Liver (tissue), 9 donors: ENCODE data around the gene CD180. TPM values are rescaled to one million over a fixed set of nuclear protein-coding genes. Genes with fewer than 3 reads are reported as not detected.

Experiments used
- DNase-seq: peaks from one replicate; pipeline ENCODE4 v3.0.0-alpha.2; 2017; ENCODE audit warnings: low spot score
- H3K27ac ChIP-seq, 2 donors: one replicate each; pipeline ENCODE4 v1.7.0; 2013; ENCODE audit warnings: inconsistent platforms in 2 of 2, low read length in 2 of 2, control low read depth in 1 of 2, low read depth in 1 of 2, mild to moderate bottlenecking in 1 of 2
- H3K27me3 ChIP-seq, 4 donors: one replicate each; pipeline versions ENCODE4 v1.6.1 to v1.7.0; 2013; ENCODE audit warnings: low read length in 3 of 4, inconsistent platforms in 1 of 4, mild to moderate bottlenecking in 1 of 4, moderate library complexity in 1 of 4; ENCODE audit not compliant: control insufficient read depth in 4 of 4, insufficient read depth in 4 of 4
- H3K36me3 ChIP-seq, 4 donors: one replicate each; pipeline versions ENCODE4 v1.6.1 to v1.7.0; 2013; ENCODE audit warnings: low read length in 3 of 4, mild to moderate bottlenecking in 3 of 4, low read depth in 1 of 4, moderate library complexity in 1 of 4; ENCODE audit not compliant: control insufficient read depth in 4 of 4, insufficient read depth in 3 of 4
- H3K4me1 ChIP-seq, 4 donors: one replicate each; pipeline versions ENCODE4 v1.6.1 to v1.7.0; 2013; ENCODE audit warnings: low read length in 3 of 4, mild to moderate bottlenecking in 3 of 4, moderate library complexity in 1 of 4; ENCODE audit not compliant: control insufficient read depth in 4 of 4, insufficient read depth in 4 of 4
- H3K4me3 ChIP-seq, 3 donors: one replicate each; pipeline versions ENCODE4 v1.6.1 to v1.7.0; 2013; ENCODE audit warnings: low read length in 3 of 3, control low read depth in 1 of 3, low read depth in 1 of 3, mild to moderate bottlenecking in 1 of 3
- H3K9ac ChIP-seq, 2 donors: one replicate each; pipeline ENCODE4 v1.7.0; 2013; ENCODE audit warnings: low read length in 2 of 2, mild to moderate bottlenecking in 2 of 2, moderate library complexity in 2 of 2, control low read depth in 1 of 2, low read depth in 1 of 2
- H3K9me3 ChIP-seq, 4 donors: one replicate each; pipeline versions ENCODE4 v1.6.1 to v1.7.0; 2013; ENCODE audit warnings: low read length in 3 of 4; ENCODE audit not compliant: control insufficient read depth in 4 of 4
- ATF3 ChIP-seq: IDR thresholded peaks from 2 replicates; pipeline ENCODE4 v1.6.1; 2016; ENCODE audit warnings: antibody characterized with exemption
- CTCF ChIP-seq: fragments of 150-350 bp; IDR thresholded peaks from 2 replicates; pipeline ENCODE4 v1.5.1; 2017; ENCODE audit warnings: improper control_type of control experiment, low read depth, low read length; ENCODE audit not compliant: missing input control
- EGR1 ChIP-seq, 2 donors: IDR thresholded peaks; 2 replicates each; pipeline ENCODE4 v1.6.1; 2016 to 2018; ENCODE audit warnings: antibody characterized with exemption in 2 of 2, low read depth in 2 of 2
- FOXA1 ChIP-seq: IDR thresholded peaks from 2 replicates; pipeline ENCODE4 v1.6.1; 2016; ENCODE audit warnings: antibody characterized with exemption
- FOXA2 ChIP-seq: IDR thresholded peaks from 2 replicates; pipeline ENCODE4 v1.6.1; 2016; ENCODE audit warnings: antibody characterized with exemption
- GABPA ChIP-seq, 2 donors: IDR thresholded peaks in 1 of 2; conservative IDR thresholded peaks in 1 of 2; 2 replicates each; pipeline ENCODE4 v1.6.1; 2016; ENCODE audit warnings: antibody characterized with exemption in 2 of 2, mild to moderate bottlenecking in 1 of 2, moderate library complexity in 1 of 2
- HNF4A ChIP-seq, 2 donors: conservative IDR thresholded peaks; 2 replicates each; pipeline ENCODE4 v1.6.1; 2016; ENCODE audit warnings: antibody characterized with exemption in 2 of 2, mild to moderate bottlenecking in 2 of 2
- HNF4G ChIP-seq: IDR thresholded peaks from 2 replicates; pipeline ENCODE4 v1.6.1; 2016; ENCODE audit warnings: antibody characterized with exemption
- JUND ChIP-seq, 2 donors: IDR thresholded peaks; 2 replicates each; pipeline ENCODE4 v1.6.1; 2016; ENCODE audit warnings: antibody characterized with exemption in 2 of 2
- MAX ChIP-seq: IDR thresholded peaks from 2 replicates; pipeline ENCODE4 v1.6.1; 2016; ENCODE audit warnings: antibody characterized with exemption
- NR2F2 ChIP-seq: IDR thresholded peaks from 2 replicates; pipeline ENCODE4 v1.6.1; 2016; ENCODE audit warnings: antibody characterized with exemption
- RAD21 ChIP-seq, 2 donors: IDR thresholded peaks; 2 replicates each; pipeline ENCODE4 v1.6.1; 2016; ENCODE audit warnings: antibody characterized with exemption in 2 of 2, mild to moderate bottlenecking in 2 of 2
- REST ChIP-seq: IDR thresholded peaks from 2 replicates; pipeline ENCODE4 v1.6.1; 2016; ENCODE audit warnings: antibody characterized with exemption, mild to moderate bottlenecking
- RXRA ChIP-seq, 2 donors: IDR thresholded peaks; 2 replicates each; pipeline ENCODE4 v1.6.1; 2017 to 2018; ENCODE audit warnings: antibody characterized with exemption in 2 of 2, mild to moderate bottlenecking in 1 of 2
- SP1 ChIP-seq: IDR thresholded peaks from 2 replicates; pipeline ENCODE4 v1.6.1; 2018; ENCODE audit warnings: antibody characterized with exemption, mild to moderate bottlenecking
- TAF1 ChIP-seq: conservative IDR thresholded peaks from 2 replicates; pipeline ENCODE4 v1.6.1; 2016; ENCODE audit warnings: antibody characterized with exemption, mild to moderate bottlenecking
- YY1 ChIP-seq: IDR thresholded peaks from 2 replicates; pipeline ENCODE4 v1.6.1; 2016; ENCODE audit warnings: antibody characterized with exemption, mild to moderate bottlenecking
- ZBTB33 ChIP-seq: IDR thresholded peaks from 2 replicates; pipeline ENCODE4 v1.6.1; 2016; ENCODE audit warnings: antibody characterized with exemption
- whole genome bisulfite sequencing: extraction: QIAGEN DNeasy Blood & Tissue Kit; methylation state at CpG from one replicate; pipeline ENCODE4 v1.1.7; 2013; 5-methylcytosine and 5-hydroxymethylcytosine counted together
- polyA plus RNA-seq, 2 donors: library from polyadenylated mRNA; stranded (reverse) in 1 of 2; unstranded in 1 of 2; fragments of 200-250 nt in 1 of 2; fragments of >200 nt in 1 of 2; fragmentation: Nextera tagmentation in 1 of 2; extraction: Ambion mirVana in 1 of 2; gene quantifications; one replicate each; pipeline versions ENCODE4 v1.2.1 to v1.2.3, GENCODE V29; 2013 to 2015
- total RNA-seq, 2 donors: library from RNA; depleted of rRNA; stranded (reverse); fragments of >200 nt; gene quantifications; one replicate each; pipeline ENCODE4 v1.2.3, GENCODE V29; 2014
- donor health status: healthy.
- donor health status: healthy.
- donor health status: healthy.
- donor health status: healthy.
- donor health status: healthy.

The CD180 gene
- total and polyA plus RNA-seq, 4 donors: 0.33 to 3.7 (median 0.78) TPM

- no peak for TF ChIP-seq ZBTB33
- no peak for TF ChIP-seq HNF4A (conservative IDR thresholded peaks at IDR 0.05)
These were observed 17.4 kb upstream of the CD180 start (continued) for GRCh38 chr5:67214036-67214435.

- 92% methylated on average over 2 of the region's 2 CpGs for WGBS
- no peak overlapping the region for H3K9ac ChIP-seq
- H3K36me3 ChIP-seq: no peaks in the 10 kb centered on the region
- no peak for TF ChIP-seq TAF1
- TF ChIP-seq YY1: no peak
- no peak for TF ChIP-seq CTCF
- TF ChIP-seq ATF3: no peak
- TF ChIP-seq FOXA1: no peak
- no peak for TF ChIP-seq JUND (IDR thresholded peaks at IDR 0.05)
- TF ChIP-seq MAX: no peak
- no peak for TF ChIP-seq NR2F2
- no peak for TF ChIP-seq GABPA (IDR thresholded peaks at IDR 0.05 in 1 of 2, conservative IDR thresholded peaks at IDR 0.05 in 1 of 2)
- no peak for TF ChIP-seq HNF4G
- TF ChIP-seq RAD21 (IDR thresholded peaks at IDR 0.05): no peak
- TF ChIP-seq SP1: no peak
- no peak for TF ChIP-seq EGR1 (IDR thresholded peaks at IDR 0.05; ENCODE audit: low read depth in 2 of 2)
- no peak for TF ChIP-seq REST
- no peak for TF ChIP-seq FOXA2
- TF ChIP-seq ZBTB33: no peak
- no peak for TF ChIP-seq HNF4A (conservative IDR thresholded peaks at IDR 0.05)
- TF ChIP-seq RXRA (IDR thresholded peaks at IDR 0.05): no peak
- peaks cover 4 to 22% (median 20%) of the 10 kb centered on the region in 4 donors for H3K4me1 ChIP-seq
- H3K9me3 ChIP-seq: no peaks in the 10 kb centered on the region
- no peak overlapping the region for H3K4me3 ChIP-seq
- no peak overlapping the region for H3K27ac ChIP-seq
- H3K27me3 ChIP-seq: no peaks in the 10 kb centered on the region
- no peak for DNase-seq
These were observed 15.3 kb upstream of the CD180 start for GRCh38 chr5:67211926-67212325.
